GM18508 (cell line): ENCODE data around the gene HDAC1.
"Not testable (repeated sequence)": the region's sequence is repeated elsewhere in the genome, so short reads cannot be mapped to it uniquely, and the experiment has no call there.

Experiments
- ATAC-seq: cut with Tn5 transposase; IDR thresholded peaks from one replicate; pipeline ENCODE4 v1.9.1; 2021; ENCODE audit warnings: moderate number of reproducible peaks; ENCODE audit not compliant: insufficient read depth, unreplicated experiment

Gene HDAC1

GRCh38 chr1:32341971-32342370, 50.1 kb downstream of the HDAC1 start:
- no peak for ATAC-seq

- ATAC-seq, result no peak
These were observed 50.8 kb downstream of the HDAC1 start for GRCh38 chr1:32342704-32343103.

- no peak for ATAC-seq
These were observed 53.5 kb downstream of the HDAC1 start for GRCh38 chr1:32345289-32345827.

- no peak for ATAC-seq
These were observed 54.8 kb downstream of the HDAC1 start for GRCh38 chr1:32346532-32347157.

- ATAC-seq, result no peak
These were observed 57.4 kb downstream of the HDAC1 start for GRCh38 chr1:32349211-32349708.

GRCh38 chr1:32350785-32351398, 59.0 kb downstream of the HDAC1 start:
- ATAC-seq, result no peak

- ATAC-seq, result peak; percentile 45
These were observed 59.7 kb downstream of the HDAC1 start for GRCh38 chr1:32351399-32352238.

- no peak for ATAC-seq
These were observed 60.4 kb downstream of the HDAC1 start for GRCh38 chr1:32352239-32352745.

- ATAC-seq, result no peak
These were observed 61.0 kb downstream of the HDAC1 start for GRCh38 chr1:32352831-32353383.

- no peak for ATAC-seq
These were observed 61.5 kb downstream of the HDAC1 start for GRCh38 chr1:32353431-32353830.

GRCh38 chr1:32353886-32354570, 62.1 kb downstream of the HDAC1 start:
- ATAC-seq, result no peak

GRCh38 chr1:32355778-32356177, 63.9 kb downstream of the HDAC1 start:
- ATAC-seq, result not testable (repeated sequence)

GRCh38 chr1:32356478-32356877, 64.6 kb downstream of the HDAC1 start:
- ATAC-seq, result no peak

GRCh38 chr1:32357614-32358013, 65.7 kb downstream of the HDAC1 start:
- ATAC-seq, result no peak

GRCh38 chr1:32358435-32358834, 66.6 kb downstream of the HDAC1 start:
- ATAC-seq, result no peak

- no peak for ATAC-seq
These were observed 69.4 kb downstream of the HDAC1 start for GRCh38 chr1:32361308-32361673.

GRCh38 chr1:32361674-32362473, 70.0 kb downstream of the HDAC1 start:
- no peak for ATAC-seq

- ATAC-seq, result no peak
These were observed 70.8 kb downstream of the HDAC1 start, which contains the start of the genes FAM229A and TSSK3 for GRCh38 chr1:32362474-32363313. Gene FAM229A, minus strand, starts transcription at chr1:32362485. Its CDS starts 394 bp downstream, at chr1:32362091. Gene TSSK3, plus strand, starts transcription at chr1:32362539. Its CDS starts 163 bp downstream, at chr1:32362702.
